Mucosa of rectum (tissue), 2 donors: ENCODE data around the gene CPLANE2.
"Not testable (repeated sequence)": the region's sequence is repeated elsewhere in the genome, so short reads cannot be mapped to it uniquely, and the experiment has no call there.

Experiments
- H3K27ac ChIP-seq, 2 donors: one replicate each; pipeline ENCODE4 v1.7.0; 2013; ENCODE audit warnings: inconsistent platforms in 2 of 2, low read depth in 2 of 2, low read length in 2 of 2
- H3K27me3 ChIP-seq, 2 donors: one replicate each; pipeline ENCODE4 v1.7.0; 2013; ENCODE audit warnings: low read length in 2 of 2; ENCODE audit not compliant: control insufficient read depth in 2 of 2, insufficient read depth in 2 of 2
- H3K36me3 ChIP-seq, 2 donors: one replicate each; pipeline ENCODE4 v1.7.0; 2013; ENCODE audit warnings: low read length in 2 of 2; ENCODE audit not compliant: control insufficient read depth in 2 of 2, insufficient read depth in 2 of 2
- H3K4me1 ChIP-seq, 2 donors: one replicate each; pipeline ENCODE4 v1.7.0; 2013; ENCODE audit warnings: low read length in 2 of 2, mild to moderate bottlenecking in 1 of 2; ENCODE audit not compliant: control insufficient read depth in 2 of 2, insufficient read depth in 2 of 2
- H3K4me3 ChIP-seq, 2 donors: one replicate each; pipeline ENCODE4 v1.7.0; 2013; ENCODE audit warnings: low read length in 2 of 2
- H3K9ac ChIP-seq, 2 donors: one replicate each; pipeline ENCODE4 v1.7.0; 2013; ENCODE audit warnings: low read length in 2 of 2, low read depth in 1 of 2, mild to moderate bottlenecking in 1 of 2
- H3K9me3 ChIP-seq, 2 donors: one replicate each; pipeline ENCODE4 v1.7.0; 2013; ENCODE audit warnings: low read length in 2 of 2; ENCODE audit not compliant: control insufficient read depth in 2 of 2
- donor health status: healthy.
- donor health status: Normal muscosa, but diverticular disease.

Gene CPLANE2

DNA sequence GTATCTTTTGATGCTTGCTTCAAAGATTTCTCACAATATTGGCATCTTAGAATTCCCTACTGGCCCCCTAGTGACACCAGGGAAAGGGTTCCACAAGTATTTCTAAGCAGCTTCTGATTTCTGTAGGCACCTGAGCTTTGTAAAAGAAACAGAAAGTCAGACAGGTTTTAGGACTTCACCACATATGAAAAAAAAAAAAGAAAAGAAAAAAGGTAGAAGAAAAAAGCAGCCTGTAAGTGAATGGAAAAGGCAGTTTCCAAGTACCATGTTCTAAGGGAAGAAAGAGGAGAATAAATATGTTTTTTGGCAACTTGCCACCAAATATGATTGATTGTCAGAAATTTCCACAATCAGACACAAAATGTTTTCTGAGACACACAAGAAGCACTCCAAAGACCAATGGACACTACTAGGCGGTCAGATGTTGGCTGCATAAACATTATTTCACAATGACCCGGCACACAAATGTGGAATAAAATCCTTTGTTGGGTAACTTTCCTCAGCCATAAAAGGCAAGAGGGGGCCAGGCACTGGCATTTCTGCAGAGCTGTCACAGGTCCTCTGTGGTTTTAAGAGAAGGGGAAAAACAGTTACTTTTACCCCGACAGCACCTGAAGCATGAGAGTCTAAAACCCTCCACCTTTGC, 12.7 kb upstream of the CPLANE2 start:
- Histone ChIP-seq H3K9ac (no peak overlapping the region), H3K4me3 (no peak overlapping the region), H3K36me3 (peaks cover 25 to 40% of the 10 kb centered on the region in 2 donors), H3K9me3 (no peaks in the 10 kb centered on the region), H3K27ac (peak overlapping the region in 1 of 2 donors; percentile 63), H3K4me1 (peaks cover 8 to 9% of the 10 kb centered on the region in 2 donors), H3K27me3 (no peaks in the 10 kb centered on the region)

DNA sequence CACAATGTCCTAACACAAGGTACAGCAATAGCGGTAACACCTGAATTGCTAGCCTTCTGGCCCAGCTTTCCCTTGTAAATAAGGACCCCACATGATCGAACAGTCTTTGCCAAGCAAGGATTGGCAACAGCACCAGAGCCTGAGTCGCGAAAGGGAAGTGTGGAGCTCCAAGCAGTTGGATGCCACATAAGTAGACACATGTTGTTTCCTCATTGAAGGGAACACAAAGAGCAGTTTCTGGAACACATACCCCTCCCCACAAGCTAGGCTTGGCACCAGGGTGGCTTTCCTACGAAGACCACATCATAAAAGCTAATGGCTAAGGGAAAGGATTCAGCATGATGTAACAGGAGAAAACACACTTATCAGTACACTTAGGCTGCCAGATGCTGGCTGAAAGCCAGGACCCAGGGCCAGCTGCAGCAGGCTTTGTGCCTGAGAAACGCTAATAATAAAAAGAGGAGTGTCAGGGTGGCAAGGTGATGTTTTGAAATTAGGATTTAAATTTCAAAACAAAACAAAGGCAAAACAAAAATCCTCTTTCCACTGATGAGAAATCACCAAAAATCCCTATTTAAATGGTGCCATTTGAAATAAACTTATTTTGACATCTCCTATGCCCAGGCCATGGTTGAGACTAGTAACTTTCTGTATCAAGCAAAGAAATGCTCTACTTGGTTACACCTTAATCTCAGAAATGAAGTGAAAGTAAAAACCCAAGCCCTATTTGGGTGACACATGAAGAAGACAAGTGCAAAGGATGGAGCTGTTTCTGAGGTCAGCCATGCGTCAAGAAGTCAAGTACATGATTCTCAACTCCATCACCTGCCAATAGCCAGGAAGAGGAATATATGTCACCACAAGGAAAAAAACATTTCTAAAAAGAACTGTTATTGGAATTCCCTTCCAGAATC, 11.9 kb upstream of the CPLANE2 start:
- H3K4me1 ChIP-seq = peaks cover 9 to 12% of the 10 kb centered on the region in 2 donors
- no peaks in the 10 kb centered on the region for H3K9me3 ChIP-seq
- peak overlapping the region; percentile 43 to 63 for H3K27ac ChIP-seq
- H3K9ac ChIP-seq = no peak overlapping the region
- no peaks in the 10 kb centered on the region for H3K27me3 ChIP-seq
- H3K36me3 ChIP-seq = peaks cover 23 to 35% of the 10 kb centered on the region in 2 donors
- H3K4me3 ChIP-seq = no peak overlapping the region

- Histone ChIP-seq H3K4me3 (no peak overlapping the region), H3K9ac (no peak overlapping the region), H3K9me3 (no peaks in the 10 kb centered on the region), H3K27ac (peak overlapping the region; percentile 43 to 61), H3K4me1 (peaks cover 9 to 12% of the 10 kb centered on the region in 2 donors), H3K36me3 (peaks cover 17 to 29% of the 10 kb centered on the region in 2 donors), H3K27me3 (no peaks in the 10 kb centered on the region)
Observed at GRCh38 chr1:16248007-16248436, 11.0 kb upstream of the CPLANE2 start.

DNA sequence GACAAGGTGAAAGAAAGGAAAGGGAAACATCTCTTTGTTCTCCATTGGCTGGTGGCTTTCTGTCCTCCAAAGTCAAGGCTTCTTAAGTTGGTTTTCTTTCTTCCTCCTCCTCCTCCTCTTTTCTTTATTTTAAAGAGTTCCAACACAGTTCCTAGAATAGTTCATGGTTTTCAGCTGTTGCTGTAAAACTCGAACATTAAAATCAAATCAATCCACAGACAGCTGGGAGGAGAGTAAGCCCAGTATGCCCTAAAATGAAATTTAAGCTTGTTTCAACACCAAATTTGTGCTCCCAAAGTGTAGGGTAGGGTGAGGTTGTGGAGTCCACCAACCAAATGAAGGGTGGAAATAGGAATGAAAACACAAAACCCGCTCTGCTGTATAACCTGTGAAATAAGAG, 10.5 kb upstream of the CPLANE2 start:
- Histone ChIP-seq H3K9me3 (no peaks in the 10 kb centered on the region), H3K27ac (no peak overlapping the region), H3K9ac (no peak overlapping the region), H3K4me3 (no peak overlapping the region), H3K27me3 (no peaks in the 10 kb centered on the region), H3K4me1 (peaks cover 9 to 12% of the 10 kb centered on the region in 2 donors), H3K36me3 (peaks cover 17 to 23% of the 10 kb centered on the region in 2 donors)

DNA sequence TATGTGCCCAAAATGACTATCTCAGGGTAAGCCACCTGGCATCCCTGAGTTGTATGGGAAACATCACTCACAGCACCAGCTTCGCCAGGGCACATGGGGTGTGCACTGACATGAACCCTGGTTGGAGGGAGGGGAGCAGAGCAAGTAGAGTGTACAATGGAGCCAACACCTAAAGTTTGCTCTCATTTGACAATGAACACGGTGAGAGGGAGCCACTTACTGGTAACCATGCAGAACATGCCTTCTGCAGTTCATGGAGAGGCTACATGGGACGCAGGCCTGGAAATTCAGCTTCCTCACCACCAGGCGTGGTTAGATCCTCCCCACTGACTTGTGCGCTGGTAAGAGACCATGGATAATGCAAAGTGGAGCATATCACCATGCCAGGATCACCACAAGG, 10.0 kb upstream of the CPLANE2 start:
- peaks cover 9 to 12% of the 10 kb centered on the region in 2 donors for H3K4me1 ChIP-seq
- H3K27me3 ChIP-seq = no peaks in the 10 kb centered on the region
- peaks cover 17 to 18% of the 10 kb centered on the region in 2 donors for H3K36me3 ChIP-seq
- no peak overlapping the region for H3K27ac ChIP-seq
- no peaks in the 10 kb centered on the region for H3K9me3 ChIP-seq
- H3K4me3 ChIP-seq = no peak overlapping the region
- H3K9ac ChIP-seq = no peak overlapping the region

- Histone ChIP-seq H3K4me1 (peaks cover 9 to 12% of the 10 kb centered on the region in 2 donors), H3K36me3 (peaks cover 11 to 13% of the 10 kb centered on the region in 2 donors)
- H3K9me3 ChIP-seq, H3K9ac ChIP-seq, H3K27me3 ChIP-seq, H3K4me3 ChIP-seq, H3K27ac ChIP-seq: not testable (repeated sequence)
Observed at GRCh38 chr1:16246239-16246638, 9.3 kb upstream of the CPLANE2 start.

DNA sequence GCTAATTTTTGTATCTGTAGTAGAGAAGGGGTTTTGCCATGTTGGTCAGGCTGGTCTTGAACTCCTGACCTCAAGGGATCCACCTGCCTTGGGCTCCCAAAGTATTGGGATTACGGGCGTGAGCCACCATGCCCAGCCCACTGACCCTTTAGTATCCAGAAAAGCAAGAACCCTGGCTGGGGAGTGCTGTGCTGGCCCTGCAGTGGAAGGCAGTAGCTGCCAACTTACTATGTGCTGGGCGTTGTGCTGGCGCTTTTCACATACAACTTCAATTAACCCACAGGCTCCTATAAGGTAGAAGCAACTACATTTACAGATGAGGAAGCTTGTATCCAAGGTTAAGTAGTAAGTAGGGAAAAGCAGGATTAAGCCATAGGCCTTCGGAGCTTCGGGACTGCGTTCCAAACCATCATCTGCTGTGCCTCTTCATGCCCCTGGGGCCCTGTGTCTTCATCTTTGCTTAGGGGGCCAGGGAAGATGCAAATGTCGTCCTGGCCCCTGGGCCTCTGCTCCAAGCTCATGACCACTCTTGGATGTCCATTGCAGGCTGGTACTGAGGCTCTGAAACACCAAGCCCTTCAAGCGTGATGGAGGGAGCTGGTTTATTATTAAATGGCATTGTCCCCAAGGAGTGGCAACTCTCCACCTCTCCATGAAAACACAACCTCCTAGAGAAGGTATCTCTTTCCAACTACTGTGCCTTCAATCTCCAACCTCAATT, 8.7 kb upstream of the CPLANE2 start:
- peaks cover 9 to 12% of the 10 kb centered on the region in 2 donors for H3K4me1 ChIP-seq
- H3K36me3 ChIP-seq = peaks cover 5 to 8% of the 10 kb centered on the region in 2 donors
- H3K9ac ChIP-seq = no peak overlapping the region
- no peaks in the 10 kb centered on the region for H3K27me3 ChIP-seq
- H3K9me3 ChIP-seq = no peaks in the 10 kb centered on the region
- H3K27ac ChIP-seq = no peak overlapping the region
- H3K4me3 ChIP-seq = no peak overlapping the region

DNA sequence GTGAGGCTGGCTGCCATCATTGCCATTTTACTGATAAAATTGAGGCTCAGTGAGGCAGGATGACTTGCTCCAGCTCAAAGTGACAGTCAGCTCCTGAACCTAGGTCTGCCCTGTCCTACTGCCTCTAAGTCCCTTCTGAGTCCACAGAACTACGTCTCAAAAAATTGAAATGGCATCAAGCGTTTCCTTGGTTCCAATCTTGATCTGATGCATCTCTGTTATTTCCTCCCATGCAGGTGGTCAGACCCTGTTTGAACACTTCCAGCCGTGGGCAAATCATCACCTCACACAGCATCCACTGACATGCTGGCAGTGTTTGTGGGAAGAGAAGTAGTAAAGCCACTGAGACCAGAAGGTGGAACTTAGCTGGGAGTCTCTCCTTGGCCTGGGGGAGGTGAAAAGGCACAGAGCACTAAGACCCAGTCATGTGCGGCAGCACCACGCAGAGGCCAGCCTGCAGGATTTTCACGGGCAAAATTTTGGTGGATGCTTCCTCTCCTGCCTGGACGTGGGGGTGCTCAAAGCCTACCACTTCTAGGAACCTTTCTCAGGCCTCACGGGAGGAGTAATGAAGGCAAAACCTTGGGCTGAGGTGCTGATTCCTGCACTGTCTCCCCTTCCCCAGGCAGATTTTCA, 7.8 kb upstream of the CPLANE2 start:
- Histone ChIP-seq H3K4me1 (peaks cover 9 to 12% of the 10 kb centered on the region in 2 donors), H3K9ac (no peak overlapping the region), H3K27me3 (no peaks in the 10 kb centered on the region), H3K9me3 (no peaks in the 10 kb centered on the region), H3K4me3 (no peak overlapping the region), H3K36me3 (peaks cover 4 to 5% of the 10 kb centered on the region in 2 donors), H3K27ac (no peak overlapping the region)

DNA sequence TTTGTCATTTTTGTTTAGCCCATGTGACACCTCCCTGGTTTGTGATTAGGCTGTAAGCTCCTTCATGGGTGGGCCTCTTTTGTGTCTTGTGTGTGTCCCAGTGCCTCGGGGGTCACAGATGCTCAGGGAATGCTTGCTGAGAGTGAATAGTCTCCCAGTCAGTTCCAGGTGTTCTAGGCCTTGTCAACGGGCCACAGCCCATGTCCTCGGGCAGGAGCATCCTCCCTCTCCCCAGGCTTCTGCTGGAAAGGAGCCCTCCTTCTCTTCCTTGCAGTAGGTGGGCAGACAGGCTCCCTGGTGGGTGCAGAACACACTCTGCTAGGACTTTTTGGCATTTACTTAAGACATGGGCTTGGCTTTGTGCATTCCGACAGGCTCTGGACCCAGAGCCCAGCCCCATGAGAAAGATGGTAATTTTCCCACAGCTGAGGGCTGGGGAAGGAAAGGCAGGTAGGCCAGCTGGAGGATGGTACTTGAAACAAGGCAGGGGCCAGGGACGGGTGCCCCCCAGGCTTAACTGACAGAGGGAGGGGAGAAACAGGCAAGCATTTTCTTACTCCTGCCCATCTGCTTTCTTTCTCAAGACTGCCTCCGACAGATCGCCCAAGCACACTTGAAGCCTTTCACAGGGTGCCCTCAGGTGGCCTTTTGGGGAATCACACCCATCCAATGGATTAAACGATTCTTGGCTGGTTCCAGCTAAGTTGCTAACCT, 7.1 kb upstream of the CPLANE2 start:
- Histone ChIP-seq H3K27ac (no peak overlapping the region), H3K4me1 (peaks cover 9 to 12% of the 10 kb centered on the region in 2 donors), H3K9ac (peak overlapping the region in 1 of 2 donors; percentile 5), H3K36me3 (peaks cover 4 to 5% of the 10 kb centered on the region in 2 donors), H3K27me3 (no peaks in the 10 kb centered on the region), H3K9me3 (no peaks in the 10 kb centered on the region), H3K4me3 (no peak overlapping the region)
